ENCODE measurements around the gene PDLIM4. TPM values are rescaled to one million over a fixed set of nuclear protein-coding genes. Genes with fewer than 3 reads are reported as not detected.

The PDLIM4 gene
- total RNA-seq, 1 experiment from 2014 or later, result 7.6 TPM

DNA sequence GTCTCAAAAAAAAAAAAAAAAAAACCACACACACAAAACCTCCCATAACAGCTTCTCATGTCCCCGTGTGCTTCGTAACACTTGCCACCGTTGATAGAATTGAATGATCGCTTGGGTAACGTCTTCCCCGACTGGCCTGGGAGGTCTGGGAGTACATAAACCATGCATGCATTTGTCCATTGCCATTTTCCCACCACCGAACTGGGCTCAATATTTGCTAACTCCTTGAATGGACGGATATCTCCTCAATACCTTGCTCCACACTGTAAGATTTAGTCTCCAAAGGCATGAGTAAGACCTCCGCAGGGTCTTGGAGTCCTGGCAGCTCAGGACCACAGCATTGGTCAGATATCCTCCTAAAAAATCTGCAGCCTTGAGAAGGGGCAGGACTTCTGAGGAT, 26.6 kb upstream of the PDLIM4 start:
- no peak overlapping the region for H3K4me3 Mint-ChIP-seq
- Histone ChIP-seq H3K18ac (ENCODE audit: insufficient read length, low read depth, low read length) (no peak overlapping the region), H4K91ac (ENCODE audit: insufficient read length, low read depth, low read length) (no peak overlapping the region), H3K4ac (ENCODE audit: low read depth, low read length) (no peak overlapping the region), H4K5ac (ENCODE audit: insufficient read length, low read depth, low read length) (no peak overlapping the region), H3K56ac (ENCODE audit: insufficient read length, low read depth, low read length) (no peak overlapping the region), H3K4me1 (ENCODE audit: insufficient read depth, low read length) (no peaks in the 10 kb centered on the region; the same call in 1 of the 2 replicates), H2AFZ (ENCODE audit: low read length) (no peak overlapping the region), H3K14ac (ENCODE audit: insufficient read depth, low read length) (no peak overlapping the region), H2BK20ac (ENCODE audit: low read depth, low read length, poor library complexity, severe bottlenecking) (no peak overlapping the region), H2BK5ac (ENCODE audit: insufficient read length, low read length) (no peak overlapping the region), H3K23me2 (ENCODE audit: insufficient read length, low read depth, low read length, poor library complexity, severe bottlenecking) (peaks cover 12% of the 10 kb centered on the region), H3K27me3 (ENCODE audit: insufficient read depth, low read length) (peaks cover 5% of the 10 kb centered on the region; the same call in 1 of the 2 replicates), H2BK12ac (ENCODE audit: insufficient read length, low read depth, low read length) (no peak overlapping the region), H3K9me3 (ENCODE audit: control insufficient read depth, low read depth, low read length) (no peaks in the 10 kb centered on the region), H3K27ac (ENCODE audit: insufficient read length, low read depth, low read length) (no peak overlapping the region), H3K23ac (ENCODE audit: insufficient read length, low read depth, low read length) (no peak overlapping the region), H3K4me2 (ENCODE audit: insufficient read depth, insufficient read length, low read length) (no peak overlapping the region), H2BK120ac (ENCODE audit: low read depth, low read length, poor library complexity, severe bottlenecking) (no peak overlapping the region), H2BK15ac (ENCODE audit: low read depth, low read length) (no peak overlapping the region), H4K20me1 (ENCODE audit: control insufficient read depth, insufficient read depth, insufficient read length) (no peaks in the 10 kb centered on the region), H3K9ac (ENCODE audit: extremely low read depth, insufficient read length, low read length) (no peak overlapping the region), H2AK5ac (ENCODE audit: insufficient read length, low read length) (no peak overlapping the region), H3T11ph (ENCODE audit: low read length) (no peak overlapping the region), H4K8ac (replicated peaks; ENCODE audit: insufficient read length, low read depth, low read length) (no peak overlapping the region), H3K79me2 (ENCODE audit: insufficient read depth, low read length) (no peaks in the 10 kb centered on the region), H3K79me1 (ENCODE audit: insufficient read depth, low read depth, low read length, poor library complexity, severe bottlenecking) (no peaks in the 10 kb centered on the region)
- peaks cover 0 to 3% of the 10 kb centered on the region in 2 experiments; a peak in 1 of 5 replicates for H3K9me3 Mint-ChIP-seq
- no peak overlapping the region for H3K27ac Mint-ChIP-seq
- no peak for TF ChIP-seq CTCF (conservative IDR thresholded peaks at IDR 0.05)
- no CpG with 5 or more reads among the region's 9 CpGs for WGBS (ENCODE audit: extremely low coverage, insufficient read length, low lambda C conversion rate)
- H3K27me3 Mint-ChIP-seq (ENCODE audit: low read depth), result peaks cover 50% of the 10 kb centered on the region
- H3K4me1 Mint-ChIP-seq, result peaks cover 8 to 11% of the 10 kb centered on the region in 2 experiments
- H3K36me3 Mint-ChIP-seq (ENCODE audit: insufficient read depth in 1 of 3, low read depth in 3 of 3), result no peaks in the 10 kb centered on the region; a peak in 1 of 7 replicates
- DNase-seq, result peak; percentile 5

Data from H9 (cell line).